LNCAP (cell line): ENCODE measurements around the gene ZSCAN12.

Experiments used
- CTCF ChIP-seq: fragments of 450-650 bp; IDR thresholded peaks from 2 replicates; pipeline ENCODE4 v1.5.1; 2017; ENCODE audit warnings: mild to moderate bottlenecking

ZSCAN12 gene

DNA sequence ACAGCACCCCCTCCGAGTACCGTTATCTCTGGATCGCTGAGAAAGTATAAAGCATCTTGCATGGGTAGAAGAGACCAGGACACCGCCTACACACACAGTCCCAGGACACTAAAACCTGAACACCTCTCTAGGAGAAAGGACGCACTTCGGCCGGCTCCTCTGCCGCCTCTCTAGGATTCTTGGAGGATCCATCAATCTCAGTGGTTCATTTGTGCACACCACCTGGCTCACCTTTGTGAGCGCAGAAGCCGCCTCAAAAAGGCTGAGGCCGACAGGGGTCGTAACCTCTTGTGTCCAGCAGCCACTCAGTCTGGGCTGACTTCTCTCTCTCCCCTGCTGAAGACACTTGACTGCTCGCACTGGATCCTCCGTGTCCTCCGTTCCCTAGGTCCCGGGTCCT is 30.2 kb upstream of the ZSCAN12 start:
- TF ChIP-seq CTCF: no peak

GRCh38 chr6:28425944-28426541 is 26.5 kb upstream of the ZSCAN12 start:
- no peak for TF ChIP-seq CTCF

DNA sequence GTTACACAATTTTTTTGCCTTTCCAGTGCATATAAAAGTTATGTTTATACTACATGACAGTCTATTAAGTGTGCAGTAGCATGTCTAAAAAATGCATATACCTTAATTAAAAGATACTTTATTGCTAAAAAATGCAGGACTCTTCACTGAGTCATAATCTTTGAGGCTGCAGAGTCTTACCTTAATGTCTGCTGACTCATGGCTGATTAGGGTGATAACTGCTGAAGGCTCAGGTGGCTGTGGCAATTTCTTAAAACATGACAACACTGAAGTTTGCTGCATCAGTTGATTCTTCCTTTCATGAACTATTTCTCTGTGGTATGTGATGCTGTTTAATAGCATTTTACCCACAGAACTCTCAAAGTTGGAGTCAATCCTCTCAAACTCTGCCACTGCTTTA is 24.6 kb upstream of the ZSCAN12 start:
- TF ChIP-seq CTCF: no peak

GRCh38 chr6:28423546-28423945 is 24.0 kb upstream of the ZSCAN12 start:
- TF ChIP-seq CTCF: no peak

DNA sequence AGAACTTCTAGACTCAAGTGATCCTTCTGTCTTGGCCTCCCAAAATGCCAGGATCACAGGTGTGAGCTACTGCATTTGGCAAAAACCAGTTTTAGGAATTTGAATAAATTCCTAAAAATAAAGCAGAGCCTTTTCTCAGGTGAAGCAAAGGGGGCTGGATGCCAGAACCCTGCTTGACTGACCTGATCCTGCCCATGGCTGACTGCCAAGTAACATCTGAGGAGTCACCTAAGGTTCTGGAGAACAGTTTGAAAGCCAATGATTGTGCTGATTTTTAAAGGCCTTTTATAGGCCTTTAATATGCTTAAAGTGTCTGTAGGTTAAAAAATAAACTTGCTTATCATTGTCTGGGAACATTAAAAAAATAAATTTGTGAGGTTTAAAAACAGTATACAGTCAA is 14.1 kb upstream of the ZSCAN12 start:
- TF ChIP-seq CTCF: no peak

DNA sequence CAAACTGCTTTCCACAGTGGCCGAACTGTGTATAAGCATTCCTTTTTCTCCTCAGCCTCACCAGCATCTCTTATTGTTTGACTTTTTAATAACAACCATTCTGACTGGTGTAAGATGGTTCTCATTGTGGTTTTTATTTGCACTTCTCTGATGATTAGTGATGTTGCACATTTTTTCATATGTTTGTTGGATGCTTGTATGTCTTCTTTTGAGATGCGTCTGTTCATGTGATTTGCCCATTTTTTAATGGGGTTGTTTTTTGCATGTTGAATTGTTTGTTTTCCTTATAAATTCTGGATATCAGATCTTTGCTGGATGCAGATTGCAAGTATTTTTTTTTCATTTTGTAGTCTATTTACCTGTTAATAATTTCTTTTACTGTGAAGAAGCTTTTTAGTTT is 11.2 kb upstream of the ZSCAN12 start:
- no peak for TF ChIP-seq CTCF

GRCh38 chr6:28408076-28408802 is 8.7 kb upstream of the ZSCAN12 start:
- no peak for TF ChIP-seq CTCF
